ENCODE results near the gene KRTAP29-1. TPM values are rescaled to one million over a fixed set of nuclear protein-coding genes. Genes with fewer than 3 reads are reported as not detected.

The KRTAP29-1 gene
- total and polyA plus RNA-seq, 7 donors: not detected

DNA sequence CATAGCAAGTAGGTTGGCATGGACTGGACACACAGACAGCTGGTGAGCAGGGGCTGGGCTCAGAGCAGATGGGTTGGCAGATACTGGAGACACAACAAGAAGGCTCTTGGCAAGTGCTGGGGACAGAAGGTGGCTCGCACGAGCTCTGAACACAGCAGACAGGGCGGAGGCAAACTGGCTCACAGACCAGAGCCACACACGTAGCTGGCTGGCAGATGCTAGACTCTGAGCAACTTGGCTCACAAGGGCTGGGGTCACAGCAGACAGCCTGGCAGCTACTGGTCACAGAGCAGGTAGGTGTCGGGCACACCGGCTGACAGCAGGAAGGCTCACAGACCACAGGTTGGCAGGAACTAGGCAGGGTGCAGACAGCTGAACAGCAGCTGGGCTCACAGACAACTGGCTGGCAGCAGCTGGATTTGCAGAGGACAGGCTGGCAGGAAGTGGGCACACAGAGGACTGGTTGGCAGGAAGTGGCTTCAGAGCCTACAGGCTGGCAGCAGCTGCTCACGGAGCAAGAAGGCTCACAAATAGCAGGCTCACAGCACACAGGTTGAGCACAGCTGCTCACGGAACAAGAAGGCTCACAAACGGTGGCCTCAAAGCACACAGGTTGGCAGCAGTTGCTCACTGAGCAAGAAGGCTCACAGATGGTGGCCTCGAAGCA is 5.7 kb upstream of the KRTAP29-1 start:
- no peak overlapping the region for H3K4me3 ChIP-seq
- H3K27me3 ChIP-seq: no peaks in the 10 kb centered on the region
- TF ChIP-seq, protein P1, sequence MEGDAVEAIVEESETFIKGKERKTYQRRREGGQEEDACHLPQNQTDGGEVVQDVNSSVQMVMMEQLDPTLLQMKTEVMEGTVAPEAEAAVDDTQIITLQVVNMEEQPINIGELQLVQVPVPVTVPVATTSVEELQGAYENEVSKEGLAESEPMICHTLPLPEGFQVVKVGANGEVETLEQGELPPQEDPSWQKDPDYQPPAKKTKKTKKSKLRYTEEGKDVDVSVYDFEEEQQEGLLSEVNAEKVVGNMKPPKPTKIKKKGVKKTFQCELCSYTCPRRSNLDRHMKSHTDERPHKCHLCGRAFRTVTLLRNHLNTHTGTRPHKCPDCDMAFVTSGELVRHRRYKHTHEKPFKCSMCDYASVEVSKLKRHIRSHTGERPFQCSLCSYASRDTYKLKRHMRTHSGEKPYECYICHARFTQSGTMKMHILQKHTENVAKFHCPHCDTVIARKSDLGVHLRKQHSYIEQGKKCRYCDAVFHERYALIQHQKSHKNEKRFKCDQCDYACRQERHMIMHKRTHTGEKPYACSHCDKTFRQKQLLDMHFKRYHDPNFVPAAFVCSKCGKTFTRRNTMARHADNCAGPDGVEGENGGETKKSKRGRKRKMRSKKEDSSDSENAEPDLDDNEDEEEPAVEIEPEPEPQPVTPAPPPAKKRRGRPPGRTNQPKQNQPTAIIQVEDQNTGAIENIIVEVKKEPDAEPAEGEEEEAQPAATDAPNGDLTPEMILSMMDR (IDR thresholded peaks at IDR 0.05): no peak
- no peak for TF ChIP-seq EP300 (IDR thresholded peaks at IDR 0.05)
- no peak for TF ChIP-seq POLR2A (IDR thresholded peaks at IDR 0.05)
- TF ChIP-seq POLR2AphosphoS5 (IDR thresholded peaks at IDR 0.05): no peak
- intact Hi-C loops (cut with DNase I): no loop called here
- DNase-seq: no peak
- H3K4me1 ChIP-seq: no peaks in the 10 kb centered on the region
- WGBS, 2 donors: 34 to 52% methylated on average over 10 of the region's 10 CpGs
- no peak overlapping the region for H3K27ac ChIP-seq
- no peaks in the 10 kb centered on the region for H3K36me3 ChIP-seq
- H3K9me3 ChIP-seq: no peaks in the 10 kb centered on the region

DNA sequence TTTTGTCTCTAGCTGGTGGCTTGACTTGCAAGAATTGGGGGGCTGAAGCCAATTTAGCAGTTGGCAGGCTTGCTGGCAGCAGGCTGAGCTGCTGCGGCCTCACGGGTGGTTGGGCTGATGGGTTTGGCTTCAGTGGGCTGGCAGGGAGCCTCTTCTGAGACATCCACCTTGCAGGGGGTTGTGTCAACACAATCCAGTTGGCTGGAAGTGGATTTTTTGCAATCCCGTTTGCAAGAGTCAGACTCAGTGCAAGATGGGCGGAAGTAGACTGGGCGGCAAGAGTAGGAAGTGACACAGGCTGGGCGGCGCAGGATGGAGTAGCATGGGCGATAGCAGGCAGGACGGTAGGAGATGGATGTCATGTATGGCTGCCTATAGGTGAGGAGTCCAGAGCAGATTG is 5.0 kb upstream of the KRTAP29-1 start:
- Histone ChIP-seq H3K27me3 (no peaks in the 10 kb centered on the region), H3K4me1 (peaks cover 0 to 3% (median 0%) of the 10 kb centered on the region in 4 donors), H3K4me3 (no peak overlapping the region), H3K27ac (no peak overlapping the region), H3K9me3 (no peaks in the 10 kb centered on the region), H3K36me3 (no peaks in the 10 kb centered on the region)
- intact Hi-C loops (cut with DNase I): no loop called here
- no peak for DNase-seq
- 87% methylated on average over 9 of the region's 9 CpGs for WGBS, 2 donors
- no peak for TF ChIP-seq EP300 (IDR thresholded peaks at IDR 0.05)
- TF ChIP-seq, protein P1 (IDR thresholded peaks at IDR 0.05): no peak
- no peak for TF ChIP-seq POLR2A (IDR thresholded peaks at IDR 0.05)
- no peak for TF ChIP-seq POLR2AphosphoS5 (IDR thresholded peaks at IDR 0.05)

DNA sequence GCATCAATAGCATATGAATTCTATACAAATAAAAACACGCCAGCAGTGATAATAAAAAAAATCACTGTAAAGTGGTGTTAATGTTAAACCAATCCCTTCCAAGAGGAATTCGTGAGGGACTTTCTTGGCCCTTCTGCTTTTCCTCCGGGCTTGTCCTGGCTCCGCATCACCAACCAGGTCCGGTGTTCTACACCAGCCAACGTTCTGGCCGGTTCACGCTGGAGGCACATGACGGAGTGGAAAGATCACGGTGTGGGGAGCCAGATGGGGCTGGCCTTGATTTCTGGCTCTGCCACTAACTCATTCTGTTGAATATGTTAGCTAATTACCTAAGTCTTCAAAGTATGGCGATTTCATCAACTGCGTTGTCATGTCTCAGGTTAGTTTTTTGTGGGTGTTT is 1.4 kb upstream of the KRTAP29-1 start:
- Histone ChIP-seq H3K9me3 (no peaks in the 10 kb centered on the region), H3K27ac (no peak overlapping the region), H3K27me3 (no peaks in the 10 kb centered on the region), H3K4me1 (peaks cover 0 to 9% (median 0%) of the 10 kb centered on the region in 4 donors), H3K36me3 (no peaks in the 10 kb centered on the region), H3K4me3 (no peak overlapping the region)
- intact Hi-C loops (cut with DNase I): no loop called here
- 83 to 86% methylated on average over 12 of the region's 12 CpGs for WGBS, 2 donors
- DNase-seq: no peak
- no peak for TF ChIP-seq EP300 (IDR thresholded peaks at IDR 0.05)
- no peak for TF ChIP-seq POLR2AphosphoS5 (IDR thresholded peaks at IDR 0.05)
- TF ChIP-seq, protein P1 (IDR thresholded peaks at IDR 0.05): no peak
- TF ChIP-seq POLR2A (IDR thresholded peaks at IDR 0.05): no peak

DNA sequence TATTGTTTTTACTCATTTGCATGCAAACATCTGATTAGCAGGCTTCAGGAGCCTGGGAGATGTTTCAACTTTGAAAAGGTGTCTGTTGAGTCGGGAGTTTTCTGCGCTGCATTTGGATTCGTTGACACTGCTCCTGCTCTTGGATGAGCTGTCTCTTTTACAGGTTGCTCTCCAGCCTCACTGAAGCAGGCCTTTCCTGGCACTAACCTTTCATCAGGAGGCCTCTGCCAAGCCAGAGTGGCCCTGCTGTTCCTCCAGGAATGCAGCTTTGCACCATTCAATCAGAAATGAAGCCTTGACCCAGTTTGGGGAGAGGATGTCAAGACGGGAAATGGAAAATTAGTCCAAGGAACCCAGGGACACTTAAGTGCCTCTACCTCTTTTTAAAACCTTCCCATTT is 330 bp upstream of the KRTAP29-1 start:
- Histone ChIP-seq H3K27me3 (no peaks in the 10 kb centered on the region), H3K36me3 (no peaks in the 10 kb centered on the region), H3K9me3 (no peaks in the 10 kb centered on the region), H3K4me1 (peaks cover 0 to 9% (median 0%) of the 10 kb centered on the region in 4 donors), H3K4me3 (no peak overlapping the region), H3K27ac (no peak overlapping the region)
- intact Hi-C loops (cut with DNase I): no loop called here
- TF ChIP-seq EP300 (IDR thresholded peaks at IDR 0.05) (no peak), POLR2A (IDR thresholded peaks at IDR 0.05) (no peak), POLR2AphosphoS5 (IDR thresholded peaks at IDR 0.05) (no peak)
- TF ChIP-seq, protein P1 (IDR thresholded peaks at IDR 0.05): no peak
- no peak for DNase-seq
- WGBS, 2 donors: 91 to 92% methylated on average over 4 of the region's 4 CpGs

Data from sigmoid colon (tissue), 7 donors.